ENCODE data around the gene PRCD.

The PRCD gene

DNA sequence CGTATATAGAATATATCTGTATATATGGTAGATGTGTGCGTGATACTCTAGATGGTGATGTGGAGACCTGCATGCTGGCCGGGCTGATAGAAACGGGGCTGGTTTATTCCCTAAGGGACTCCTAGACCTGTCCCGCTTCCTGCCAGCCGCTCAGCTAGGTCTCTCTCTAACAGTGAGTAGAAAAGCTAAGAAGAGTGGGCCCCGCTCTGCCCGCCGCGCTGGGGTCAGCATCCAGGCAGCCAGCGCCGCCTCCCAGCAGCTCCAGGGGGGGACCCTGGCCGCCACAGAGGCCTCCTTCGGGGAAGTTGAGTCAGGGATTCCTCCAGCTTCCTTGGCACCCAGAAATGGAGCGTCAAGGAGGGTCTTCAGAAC is 11.7 kb upstream of the PRCD start:
- no peak for TF ChIP-seq CTCF (conservative IDR thresholded peaks at IDR 0.05)
- H3K27ac ChIP-seq: no peak overlapping the region

DNA sequence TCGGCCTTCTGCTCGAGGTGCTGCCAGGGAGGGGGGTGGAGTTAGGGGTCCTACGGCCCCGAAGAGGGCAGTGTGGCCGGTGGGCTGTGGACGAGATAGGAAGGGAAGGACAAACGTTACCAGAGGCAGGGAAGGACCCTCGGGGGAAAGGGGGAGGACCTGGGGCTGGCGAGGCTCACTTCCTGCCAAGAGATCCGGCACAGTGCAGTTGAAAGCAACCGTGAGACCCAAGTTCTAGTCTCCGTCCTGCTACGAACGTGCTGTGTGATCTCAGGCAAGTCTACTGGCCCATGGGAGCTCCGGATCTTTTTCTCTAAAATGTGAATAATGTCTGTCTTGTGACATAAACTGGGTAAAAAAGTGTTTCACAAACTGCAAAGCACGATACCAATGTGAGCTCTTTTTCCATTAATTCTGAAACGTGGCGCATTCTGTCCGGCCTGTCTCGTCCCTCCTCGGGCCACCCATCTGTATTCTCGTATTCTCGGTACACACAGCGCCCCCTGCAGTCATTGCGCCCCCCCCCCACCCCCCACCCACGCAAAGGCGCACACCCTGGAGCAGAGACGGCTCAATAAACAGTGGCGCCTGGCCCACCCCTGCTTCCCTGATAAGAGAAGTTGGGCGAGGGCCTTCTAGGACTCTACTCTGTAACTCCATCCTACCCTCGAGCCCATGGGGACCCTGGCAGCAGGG is 11.2 kb upstream of the PRCD start:
- TF ChIP-seq CTCF (conservative IDR thresholded peaks at IDR 0.05): no peak
- H3K27ac ChIP-seq: peak overlapping the region; percentile 67

DNA sequence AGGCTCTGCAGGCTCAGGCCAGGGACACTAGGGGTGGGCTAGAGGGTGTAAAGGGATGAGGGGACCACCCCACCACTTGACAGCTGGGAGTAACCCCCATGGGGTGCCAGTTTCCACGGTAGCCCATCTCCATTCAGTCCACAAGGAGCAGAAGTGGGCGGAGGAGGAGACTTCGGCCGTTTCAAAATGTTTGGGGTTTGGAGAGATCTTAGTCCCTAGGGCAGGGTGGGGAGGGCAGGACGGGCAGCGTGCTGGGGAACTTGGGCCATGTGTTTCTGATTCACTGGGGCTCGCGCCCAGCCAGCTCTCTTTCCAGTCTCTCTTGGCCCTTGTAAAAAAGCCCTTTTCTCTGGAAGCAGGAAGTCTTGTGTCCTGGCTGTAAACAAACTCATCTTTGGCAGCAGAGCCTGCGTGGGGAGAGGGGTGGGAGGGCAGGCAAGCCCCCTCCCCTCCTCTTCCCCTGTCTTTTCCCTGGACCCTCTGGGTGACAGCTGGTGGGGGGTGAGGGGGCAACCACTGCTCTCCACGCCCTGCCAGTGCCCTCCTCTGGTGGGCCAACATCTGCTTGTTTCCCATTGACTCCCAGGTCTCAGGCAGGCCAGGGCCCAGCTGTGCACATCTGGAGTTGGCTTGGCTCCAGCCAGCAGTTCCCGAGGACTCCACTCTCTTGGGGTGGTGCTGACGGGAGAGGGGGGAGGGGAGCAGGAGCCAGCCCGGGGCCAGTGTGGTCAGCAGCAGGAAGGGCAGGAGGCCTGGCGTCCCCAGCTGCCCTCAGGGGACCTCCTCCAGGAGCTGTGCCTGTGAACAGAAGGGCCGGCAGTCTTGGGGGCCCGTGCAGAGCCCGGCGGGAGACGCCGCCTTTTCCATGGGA is 10.4 kb upstream of the PRCD start:
- H3K27ac ChIP-seq: peak overlapping the region; percentile 67
- no peak for TF ChIP-seq CTCF (conservative IDR thresholded peaks at IDR 0.05)

- H3K27ac ChIP-seq: peak overlapping the region; percentile 67
- TF ChIP-seq CTCF (conservative IDR thresholded peaks at IDR 0.05): no peak
Observed at GRCh38 chr17:76530095-76530723, 9.6 kb upstream of the PRCD start.

DNA sequence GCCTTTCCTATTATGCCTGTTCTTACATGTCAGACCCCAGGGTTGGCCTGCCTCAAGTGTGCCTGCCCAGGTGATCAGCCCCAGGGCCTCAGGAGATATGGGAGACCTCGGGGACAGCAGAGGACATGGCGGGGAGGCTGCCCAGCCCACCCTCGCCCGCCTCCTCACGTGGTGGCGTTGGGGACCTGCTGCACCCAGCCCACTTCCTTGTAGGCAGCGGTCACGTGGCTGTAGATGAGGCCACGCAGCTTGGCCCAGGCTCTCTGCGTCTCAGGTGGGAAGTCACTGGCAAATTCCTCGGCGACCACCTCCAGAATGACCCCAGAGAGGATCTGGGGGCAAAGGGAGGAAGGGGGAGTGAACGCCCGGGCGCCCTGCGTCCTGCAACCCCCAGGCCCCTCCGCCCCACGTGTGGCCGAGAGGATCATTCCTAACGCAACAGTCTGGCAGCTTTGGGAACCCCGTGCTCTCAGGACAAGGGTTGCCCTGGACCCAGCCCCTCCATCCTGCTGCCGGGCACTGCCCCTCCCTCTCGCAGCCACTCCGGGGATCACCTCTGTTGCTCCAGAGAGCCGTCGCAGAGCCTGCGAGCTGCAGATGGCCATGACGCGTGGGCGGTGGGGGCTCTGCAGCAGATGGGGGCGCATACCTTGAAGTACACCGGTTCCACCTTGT is 8.9 kb upstream of the PRCD start:
- TF ChIP-seq CTCF (conservative IDR thresholded peaks at IDR 0.05): no peak
- H3K27ac ChIP-seq: no peak overlapping the region; the same call in 1 of the 2 replicates

GRCh38 chr17:76531486-76532038 is 8.3 kb upstream of the PRCD start:
- TF ChIP-seq CTCF (conservative IDR thresholded peaks at IDR 0.05): no peak
- H3K27ac ChIP-seq: no peak overlapping the region
